MCF 10A (cell line): ENCODE measurements around the gene GPANK1. TPM values are rescaled to one million over a fixed set of nuclear protein-coding genes. Genes with fewer than 3 reads are reported as not detected.

Experiments used
- BruUV-seq: library from RNA; stranded (reverse); fragments of 400-500 nt; replicated peaks from 2 replicates; lab custom pipeline; 2021; lab: Mats Ljungman, UMichigan
- CTCF ChIA-PET: fragments of 300-600 bp; sonication (Branson Sonifier 250); formaldehyde crosslinking; extraction: SDS; loops from one replicate; lab custom pipeline; 2021; ENCODE audit warnings: antibody characterized with exemption, inconsistent platforms; lab: Yijun Ruan, JAX
- POLR2A ChIA-PET: fragments of 300-600, 350-650 bp; sonication (Branson Sonifier 250); formaldehyde crosslinking; extraction: SDS; loops from one replicate; lab custom pipeline; 2020; ENCODE audit warnings: antibody characterized with exemption, inconsistent platforms; lab: Yijun Ruan, JAX
- DNase-seq: peaks from one replicate; pipeline ENCODE4 v3.0.0-alpha.2; 2018; ENCODE audit not compliant: unreplicated experiment
- H3K27ac Mint-ChIP-seq: one replicate; pipeline ENCODE4 v1.8.0; 2022; ENCODE audit warnings: mild to moderate bottlenecking, low read depth, mixed read lengths; ENCODE audit not compliant: unreplicated experiment
- H3K27me3 Mint-ChIP-seq: one replicate; pipeline ENCODE4 v1.8.0; 2022; ENCODE audit warnings: mixed read lengths; ENCODE audit not compliant: insufficient read depth, unreplicated experiment
- H3K36me3 Mint-ChIP-seq: one replicate; pipeline ENCODE4 v1.8.0; 2022; ENCODE audit warnings: mild to moderate bottlenecking, moderate library complexity, mixed read lengths; ENCODE audit not compliant: insufficient read depth, unreplicated experiment
- H3K4me1 Mint-ChIP-seq: one replicate; pipeline ENCODE4 v1.8.0; 2022; ENCODE audit warnings: mixed read lengths; ENCODE audit not compliant: insufficient read depth, unreplicated experiment
- H3K4me3 Mint-ChIP-seq: one replicate; pipeline ENCODE4 v1.8.0; 2022; ENCODE audit warnings: mild to moderate bottlenecking, moderate library complexity, mixed read lengths; ENCODE audit not compliant: unreplicated experiment
- H3K9me3 Mint-ChIP-seq: one replicate; pipeline ENCODE4 v1.8.0; 2022; ENCODE audit warnings: mixed read lengths; ENCODE audit not compliant: unreplicated experiment
- intact Hi-C: fragments of 100-400 bp; cut with micrococcal nuclease; formaldehyde crosslinking; loops from 2 replicates; pipeline ENCODE4 v1.14.1; 2022
- total RNA-seq: library from RNA; stranded (reverse); gene quantifications from 2 replicates; pipeline ENCODE4 v1.2.3, GENCODE V29; 2022
- TF ChIP-seq, protein P1 (sequence below): fragments of 200-600 bp; IDR thresholded peaks from one replicate; pipeline ENCODE4 v1.8.0; 2022; ENCODE audit warnings: antibody characterized with exemption, mild to moderate bottlenecking; ENCODE audit not compliant: unreplicated experiment

Gene GPANK1
- total RNA-seq, 1 experiment from 2014 or later = 13.0 TPM

DNA sequence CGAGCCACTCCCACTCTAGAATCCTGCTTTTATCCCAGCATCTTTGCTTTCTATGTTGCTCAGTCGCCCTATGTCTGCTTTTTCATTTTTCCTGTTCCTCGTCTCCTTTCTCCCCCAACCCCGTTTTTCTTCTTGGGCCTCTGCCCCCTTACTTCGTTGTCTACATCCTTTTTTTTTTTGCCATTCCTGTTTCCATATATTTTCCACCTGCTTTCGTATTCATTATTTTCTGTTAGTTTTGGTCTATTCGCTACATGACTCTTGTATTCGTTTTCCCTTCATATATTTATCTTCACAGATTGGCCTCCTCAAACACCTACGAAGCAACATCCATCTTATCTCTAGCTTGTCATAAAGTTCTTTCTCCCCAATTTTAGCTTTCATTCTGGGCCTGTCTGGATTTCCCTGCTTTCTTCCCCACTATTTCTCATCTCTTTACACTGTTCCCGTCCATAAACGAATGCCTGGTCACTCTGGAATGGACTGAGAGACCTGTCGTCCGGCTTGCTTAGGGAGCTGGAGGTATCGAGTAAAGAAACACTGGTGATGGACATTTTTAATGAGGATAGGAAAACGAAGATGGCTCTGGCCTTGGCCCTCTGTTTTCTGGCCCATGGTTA lies 43.4 kb downstream of the GPANK1 start:
- peak overlapping the region; percentile 89 for H3K27ac Mint-ChIP-seq
- no peaks in the 10 kb centered on the region for H3K27me3 Mint-ChIP-seq
- peaks cover 17% of the 10 kb centered on the region for H3K4me1 Mint-ChIP-seq
- peak overlapping the region; percentile 76 for H3K4me3 Mint-ChIP-seq
- TSS peak; percentile 60 for BruUV-seq
- ChIA-PET POLR2A (interaction anchor here (0.6 to 8.0 kb wide), 22 partner anchors 11 to 1789 kb away, joined by 3 to 117 read pairs (median 4); partner anchors contain the start of genes ABHD16A, ATP6V1G2, BAG6 and C6orf47), CTCF (interaction anchor here (0.5 to 1.6 kb wide), 2 partner anchors 24 to 144 kb away, joined by 3 to 5 read pairs; no protein-coding TSS in a partner anchor)
- intact Hi-C loops = loop anchor here (5.0 kb wide), 1 partner anchor 41 kb away; the partner anchor contains the start of genes C6orf47 and GPANK1
- TF ChIP-seq, protein P1, sequence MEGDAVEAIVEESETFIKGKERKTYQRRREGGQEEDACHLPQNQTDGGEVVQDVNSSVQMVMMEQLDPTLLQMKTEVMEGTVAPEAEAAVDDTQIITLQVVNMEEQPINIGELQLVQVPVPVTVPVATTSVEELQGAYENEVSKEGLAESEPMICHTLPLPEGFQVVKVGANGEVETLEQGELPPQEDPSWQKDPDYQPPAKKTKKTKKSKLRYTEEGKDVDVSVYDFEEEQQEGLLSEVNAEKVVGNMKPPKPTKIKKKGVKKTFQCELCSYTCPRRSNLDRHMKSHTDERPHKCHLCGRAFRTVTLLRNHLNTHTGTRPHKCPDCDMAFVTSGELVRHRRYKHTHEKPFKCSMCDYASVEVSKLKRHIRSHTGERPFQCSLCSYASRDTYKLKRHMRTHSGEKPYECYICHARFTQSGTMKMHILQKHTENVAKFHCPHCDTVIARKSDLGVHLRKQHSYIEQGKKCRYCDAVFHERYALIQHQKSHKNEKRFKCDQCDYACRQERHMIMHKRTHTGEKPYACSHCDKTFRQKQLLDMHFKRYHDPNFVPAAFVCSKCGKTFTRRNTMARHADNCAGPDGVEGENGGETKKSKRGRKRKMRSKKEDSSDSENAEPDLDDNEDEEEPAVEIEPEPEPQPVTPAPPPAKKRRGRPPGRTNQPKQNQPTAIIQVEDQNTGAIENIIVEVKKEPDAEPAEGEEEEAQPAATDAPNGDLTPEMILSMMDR = no peak
- peaks cover 51% of the 10 kb centered on the region for H3K36me3 Mint-ChIP-seq
- no peak for DNase-seq
- H3K9me3 Mint-ChIP-seq = no peaks in the 10 kb centered on the region

DNA sequence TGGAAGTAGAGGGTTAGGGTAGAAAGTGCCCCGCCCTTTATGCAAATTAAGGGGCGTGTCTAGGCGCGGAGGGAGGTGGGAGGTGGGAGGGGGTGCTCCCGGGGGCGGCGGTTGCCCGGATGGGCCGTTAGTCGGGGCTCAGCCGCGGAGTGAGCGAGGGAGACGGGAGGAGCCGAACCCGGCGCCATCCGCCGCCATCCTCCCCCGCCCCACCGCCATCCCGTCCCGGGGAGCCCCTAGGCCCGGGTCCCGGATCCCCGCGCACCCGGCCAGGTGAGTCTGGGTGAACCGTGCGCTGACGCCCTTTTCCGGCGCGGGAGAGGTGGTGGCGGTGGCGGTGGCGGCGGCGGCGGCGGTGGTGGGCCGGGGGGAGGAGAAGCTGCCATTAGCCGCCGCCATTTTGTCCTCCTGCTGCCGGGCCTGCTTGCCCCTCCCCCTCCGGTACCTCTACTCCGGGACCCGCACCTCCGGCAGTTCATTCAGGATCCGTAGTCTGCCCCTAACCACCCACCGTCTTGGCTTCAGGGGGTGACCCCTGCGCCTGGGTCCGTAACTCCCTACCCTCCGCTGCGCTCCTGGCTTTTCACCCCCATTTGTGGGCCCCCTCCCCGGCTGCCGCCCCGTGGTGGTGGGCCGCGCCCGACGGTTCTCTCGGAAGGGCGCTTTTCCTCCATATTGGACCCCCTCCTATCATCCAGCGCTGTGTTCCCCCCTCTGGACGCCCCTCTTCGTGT lies 44.0 kb downstream of the GPANK1 start, which contains the start of gene PRRC2A:
TSS of gene PRRC2A (plus strand) at position 130 of the 734 bp plus-strand sequence. CDS start 2,075 bp downstream, outside the sequence.
- POLR2A ChIA-PET = interaction anchor here (0.6 to 8.0 kb wide), 13 partner anchors 18 to 575 kb away, joined by 3 to 117 read pairs (median 4); partner anchors contain the start of genes ABHD16A, ATP6V1G2, BAG6 and C6orf47
- Mint-ChIP-seq H3K27me3 (no peaks in the 10 kb centered on the region), H3K9me3 (no peaks in the 10 kb centered on the region), H3K4me3 (peak within 1 kb of the TSS; percentile 76), H3K36me3 (peaks cover 45% of the 10 kb centered on the region), H3K4me1 (peaks cover 17% of the 10 kb centered on the region), H3K27ac (peak within 1 kb of the TSS; percentile 89)
- no TSS peak for BruUV-seq
- no peak for DNase-seq
- TF ChIP-seq, protein P1 = no peak
- intact Hi-C loops = loop anchor here (1.0 to 5.0 kb wide), 2 partner anchors 42 to 78 kb away; partner anchors contain the start of genes C6orf47, DDX39B and GPANK1
- CTCF ChIA-PET = interaction anchor here (0.9 kb wide), 1 partner anchor 23 kb away, joined by 4 read pairs; no protein-coding TSS in a partner anchor

DNA sequence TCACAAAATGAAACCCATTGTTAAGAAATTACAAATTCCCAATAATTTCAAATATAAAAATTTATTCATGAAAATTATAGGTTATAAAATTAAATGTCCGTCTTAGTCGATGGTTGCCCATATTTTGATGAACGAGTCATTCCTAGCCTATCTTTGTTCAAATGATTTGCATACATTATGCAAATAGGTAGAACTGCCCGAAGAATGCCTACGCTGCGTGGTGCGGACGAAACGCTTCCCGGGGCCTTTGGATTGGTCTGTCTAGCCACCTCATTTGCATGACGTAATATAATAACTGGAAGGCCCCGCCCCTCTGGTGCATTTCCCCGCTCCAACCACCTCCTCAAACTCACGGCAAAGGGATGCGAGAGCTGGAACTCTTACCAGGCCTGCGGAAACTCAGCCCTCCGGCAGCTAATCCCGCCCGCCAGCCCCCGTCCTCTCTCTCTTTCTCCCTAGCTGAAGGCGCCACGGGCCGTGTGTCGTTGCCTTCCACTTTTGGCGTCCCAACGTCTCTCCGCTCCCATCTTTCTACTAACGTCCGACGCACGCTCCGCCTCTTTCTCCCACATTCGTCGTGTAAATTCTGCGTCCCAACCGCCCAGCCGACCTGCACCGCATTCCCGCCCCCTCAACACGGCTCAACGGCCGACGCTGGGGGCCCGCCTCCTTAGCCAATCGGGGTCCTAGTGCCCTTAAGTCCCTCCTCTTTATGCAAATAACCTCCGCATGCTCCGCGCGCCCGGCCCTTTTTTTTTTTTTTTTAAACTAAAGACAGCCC lies 44.8 kb downstream of the GPANK1 start:
- intact Hi-C loops = loop anchor here (1.0 to 5.0 kb wide), 2 partner anchors 42 to 78 kb away; partner anchors contain the start of genes C6orf47, DDX39B and GPANK1
- Mint-ChIP-seq H3K9me3 (no peaks in the 10 kb centered on the region), H3K27me3 (no peaks in the 10 kb centered on the region), H3K36me3 (peaks cover 37% of the 10 kb centered on the region), H3K27ac (peak overlapping the region; percentile 89), H3K4me3 (peak overlapping the region; percentile 76), H3K4me1 (peaks cover 17% of the 10 kb centered on the region)
- BruUV-seq = TSS peak; percentile 95
- TF ChIP-seq, protein P1 = no peak
- CTCF ChIA-PET = interaction anchor here (0.6 to 0.9 kb wide), 2 partner anchors 13 to 23 kb away, joined by 3 to 4 read pairs; no protein-coding TSS in a partner anchor
- DNase-seq = peak; percentile 99
- POLR2A ChIA-PET = interaction anchor here (0.7 to 8.0 kb wide), 6 partner anchors 19 to 123 kb away, joined by 3 to 117 read pairs (median 37); partner anchors contain the start of genes ATP6V1G2, BAG6, CSNK2B and DDX39B
